ENCODE data around the gene PXT1. TPM values are rescaled to one million over a fixed set of nuclear protein-coding genes. Genes with fewer than 3 reads are reported as not detected.

The PXT1 gene
- total and polyA plus RNA-seq, 9 of the 15 experiments (the other 6 are each of a cell fraction or from before 2014, with no cell fraction given): 0.09 to 0.11 (median 0.10) TPM; not detected in 5

GRCh38 chr6:36350681-36351571 is 91.7 kb downstream of the PXT1 start (continued):
- TF ChIP-seq, protein P1, sequence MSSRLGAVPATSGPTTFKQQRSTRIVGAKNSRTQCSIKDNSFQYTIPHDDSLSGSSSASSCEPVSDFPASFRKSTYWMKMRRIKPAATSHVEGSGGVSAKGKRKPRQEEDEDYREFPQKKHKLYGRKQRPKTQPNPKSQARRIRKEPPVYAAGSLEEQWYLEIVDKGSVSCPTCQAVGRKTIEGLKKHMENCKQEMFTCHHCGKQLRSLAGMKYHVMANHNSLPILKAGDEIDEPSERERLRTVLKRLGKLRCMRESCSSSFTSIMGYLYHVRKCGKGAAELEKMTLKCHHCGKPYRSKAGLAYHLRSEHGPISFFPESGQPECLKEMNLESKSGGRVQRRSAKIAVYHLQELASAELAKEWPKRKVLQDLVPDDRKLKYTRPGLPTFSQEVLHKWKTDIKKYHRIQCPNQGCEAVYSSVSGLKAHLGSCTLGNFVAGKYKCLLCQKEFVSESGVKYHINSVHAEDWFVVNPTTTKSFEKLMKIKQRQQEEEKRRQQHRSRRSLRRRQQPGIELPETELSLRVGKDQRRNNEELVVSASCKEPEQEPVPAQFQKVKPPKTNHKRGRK (tag; IDR thresholded peaks at IDR 0.05): no peak
- TF ChIP-seq RBM22 (IDR thresholded peaks at IDR 0.05; ENCODE audit: low read depth, low read length, poor library complexity, severe bottlenecking): no peak
- TF ChIP-seq JUND (IDR thresholded peaks at IDR 0.05; ENCODE audit: borderline replicate concordance, low read depth, low read length): peak; percentile 86
- peak; percentile 88; the same call in 2 of the 3 replicates for TF ChIP-seq JUND (tag; IDR thresholded peaks at IDR 0.05; ENCODE audit: borderline replicate concordance, low read depth, low read length)
- TF ChIP-seq ZHX1 (conservative IDR thresholded peaks at IDR 0.05; ENCODE audit: low read length): no peak
- TF ChIP-seq CHD4 (IDR thresholded peaks at IDR 0.05; ENCODE audit: insufficient read depth, insufficient replicate concordance, low read depth, low read length, poor library complexity, severe bottlenecking): no peak
- TF ChIP-seq EWSR1 (IDR thresholded peaks at IDR 0.05; ENCODE audit: borderline replicate concordance, low read depth, partially characterized antibody): no peak
- TF ChIP-seq, protein P2, sequence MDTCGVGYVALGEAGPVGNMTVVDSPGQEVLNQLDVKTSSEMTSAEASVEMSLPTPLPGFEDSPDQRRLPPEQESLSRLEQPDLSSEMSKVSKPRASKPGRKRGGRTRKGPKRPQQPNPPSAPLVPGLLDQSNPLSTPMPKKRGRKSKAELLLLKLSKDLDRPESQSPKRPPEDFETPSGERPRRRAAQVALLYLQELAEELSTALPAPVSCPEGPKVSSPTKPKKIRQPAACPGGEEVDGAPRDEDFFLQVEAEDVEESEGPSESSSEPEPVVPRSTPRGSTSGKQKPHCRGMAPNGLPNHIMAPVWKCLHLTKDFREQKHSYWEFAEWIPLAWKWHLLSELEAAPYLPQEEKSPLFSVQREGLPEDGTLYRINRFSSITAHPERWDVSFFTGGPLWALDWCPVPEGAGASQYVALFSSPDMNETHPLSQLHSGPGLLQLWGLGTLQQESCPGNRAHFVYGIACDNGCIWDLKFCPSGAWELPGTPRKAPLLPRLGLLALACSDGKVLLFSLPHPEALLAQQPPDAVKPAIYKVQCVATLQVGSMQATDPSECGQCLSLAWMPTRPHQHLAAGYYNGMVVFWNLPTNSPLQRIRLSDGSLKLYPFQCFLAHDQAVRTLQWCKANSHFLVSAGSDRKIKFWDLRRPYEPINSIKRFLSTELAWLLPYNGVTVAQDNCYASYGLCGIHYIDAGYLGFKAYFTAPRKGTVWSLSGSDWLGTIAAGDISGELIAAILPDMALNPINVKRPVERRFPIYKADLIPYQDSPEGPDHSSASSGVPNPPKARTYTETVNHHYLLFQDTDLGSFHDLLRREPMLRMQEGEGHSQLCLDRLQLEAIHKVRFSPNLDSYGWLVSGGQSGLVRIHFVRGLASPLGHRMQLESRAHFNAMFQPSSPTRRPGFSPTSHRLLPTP (IDR thresholded peaks at IDR 0.05; ENCODE audit: borderline replicate concordance, extremely low read depth, insufficient read length): no peak
- TF ChIP-seq NUFIP1 (IDR thresholded peaks at IDR 0.05; ENCODE audit: partially characterized antibody): no peak
- no peak for TF ChIP-seq XRCC5 (IDR thresholded peaks at IDR 0.05; ENCODE audit: low read depth, low read length)
- no peak for TF ChIP-seq ZNF121 (CRISPR knock-in tag; conservative IDR thresholded peaks at IDR 0.05)
- peak; percentile 76 to 82 for TF ChIP-seq MAZ (CRISPR knock-in tag; conservative IDR thresholded peaks at IDR 0.05 in 1 of 2, IDR thresholded peaks at IDR 0.05 in 1 of 2)
- TF ChIP-seq FOXM1 (IDR thresholded peaks at IDR 0.05; ENCODE audit: low read depth): peak; percentile 79
- TF ChIP-seq FOXM1 (CRISPR knock-in tag; IDR thresholded peaks at IDR 0.05; ENCODE audit: low read depth): no peak
- TF ChIP-seq, protein P3, sequence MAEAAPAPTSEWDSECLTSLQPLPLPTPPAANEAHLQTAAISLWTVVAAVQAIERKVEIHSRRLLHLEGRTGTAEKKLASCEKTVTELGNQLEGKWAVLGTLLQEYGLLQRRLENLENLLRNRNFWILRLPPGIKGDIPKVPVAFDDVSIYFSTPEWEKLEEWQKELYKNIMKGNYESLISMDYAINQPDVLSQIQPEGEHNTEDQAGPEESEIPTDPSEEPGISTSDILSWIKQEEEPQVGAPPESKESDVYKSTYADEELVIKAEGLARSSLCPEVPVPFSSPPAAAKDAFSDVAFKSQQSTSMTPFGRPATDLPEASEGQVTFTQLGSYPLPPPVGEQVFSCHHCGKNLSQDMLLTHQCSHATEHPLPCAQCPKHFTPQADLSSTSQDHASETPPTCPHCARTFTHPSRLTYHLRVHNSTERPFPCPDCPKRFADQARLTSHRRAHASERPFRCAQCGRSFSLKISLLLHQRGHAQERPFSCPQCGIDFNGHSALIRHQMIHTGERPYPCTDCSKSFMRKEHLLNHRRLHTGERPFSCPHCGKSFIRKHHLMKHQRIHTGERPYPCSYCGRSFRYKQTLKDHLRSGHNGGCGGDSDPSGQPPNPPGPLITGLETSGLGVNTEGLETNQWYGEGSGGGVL (CRISPR knock-in tag; IDR thresholded peaks at IDR 0.05): no peak
- no peak; the same call in 1 of the 2 replicates for TF ChIP-seq ZNF75A (CRISPR knock-in tag; IDR thresholded peaks at IDR 0.05)
